Measurements from ENCODE around the gene DUSP23.

DNA sequence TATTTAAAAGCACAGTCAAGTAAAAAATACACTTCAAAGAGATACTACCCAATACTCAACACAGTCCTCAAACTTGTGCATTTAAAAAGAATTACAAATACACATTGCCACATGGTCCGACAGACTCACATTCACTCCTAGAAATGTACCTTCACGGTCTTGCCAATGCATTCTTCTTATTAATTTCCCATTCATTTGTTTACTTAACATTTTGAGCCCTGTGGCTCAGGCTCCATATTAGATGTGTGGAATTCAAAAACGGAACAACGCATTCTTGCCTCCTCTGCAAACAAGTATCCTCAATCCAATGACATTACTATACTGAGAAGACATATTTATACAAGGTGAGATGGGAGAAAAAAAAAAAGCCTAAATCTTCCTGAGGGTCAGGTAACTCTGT is 2.5 kb upstream of the DUSP23 start:
- TF ChIP-seq, protein P1, sequence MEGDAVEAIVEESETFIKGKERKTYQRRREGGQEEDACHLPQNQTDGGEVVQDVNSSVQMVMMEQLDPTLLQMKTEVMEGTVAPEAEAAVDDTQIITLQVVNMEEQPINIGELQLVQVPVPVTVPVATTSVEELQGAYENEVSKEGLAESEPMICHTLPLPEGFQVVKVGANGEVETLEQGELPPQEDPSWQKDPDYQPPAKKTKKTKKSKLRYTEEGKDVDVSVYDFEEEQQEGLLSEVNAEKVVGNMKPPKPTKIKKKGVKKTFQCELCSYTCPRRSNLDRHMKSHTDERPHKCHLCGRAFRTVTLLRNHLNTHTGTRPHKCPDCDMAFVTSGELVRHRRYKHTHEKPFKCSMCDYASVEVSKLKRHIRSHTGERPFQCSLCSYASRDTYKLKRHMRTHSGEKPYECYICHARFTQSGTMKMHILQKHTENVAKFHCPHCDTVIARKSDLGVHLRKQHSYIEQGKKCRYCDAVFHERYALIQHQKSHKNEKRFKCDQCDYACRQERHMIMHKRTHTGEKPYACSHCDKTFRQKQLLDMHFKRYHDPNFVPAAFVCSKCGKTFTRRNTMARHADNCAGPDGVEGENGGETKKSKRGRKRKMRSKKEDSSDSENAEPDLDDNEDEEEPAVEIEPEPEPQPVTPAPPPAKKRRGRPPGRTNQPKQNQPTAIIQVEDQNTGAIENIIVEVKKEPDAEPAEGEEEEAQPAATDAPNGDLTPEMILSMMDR (conservative IDR thresholded peaks at IDR 0.05; ENCODE audit: low read depth, low read length) = no peak
- TF ChIP-seq EZH2 (IDR thresholded peaks at IDR 0.05; ENCODE audit: low read length, unreplicated experiment) = no peak

Measured in PC-3 (cell line).